IPS-15b (cell line): ENCODE data around the gene RNF224.

ENCODE experiments used
- H3K27me3 ChIP-seq: one replicate; pipeline ENCODE4 v1.6.1; 2013; ENCODE audit warnings: low read length; ENCODE audit not compliant: control insufficient read depth, insufficient read depth
- H3K36me3 ChIP-seq: one replicate; pipeline ENCODE4 v1.6.1; 2013; ENCODE audit warnings: low read length; ENCODE audit not compliant: control insufficient read depth, insufficient read depth
- H3K4me1 ChIP-seq: one replicate; pipeline ENCODE4 v1.6.1; 2013; ENCODE audit warnings: mild to moderate bottlenecking, low read length; ENCODE audit not compliant: control insufficient read depth, insufficient read depth
- H3K4me3 ChIP-seq: one replicate; pipeline ENCODE4 v1.5.1; 2013; ENCODE audit warnings: low read depth, low read length
- H3K9ac ChIP-seq: one replicate; pipeline ENCODE4 v1.6.1; 2013; ENCODE audit warnings: low read depth, mild to moderate bottlenecking, low read length
- H3K9me3 ChIP-seq: one replicate; pipeline ENCODE4 v1.6.1; 2013; ENCODE audit warnings: mild to moderate bottlenecking, low read length; ENCODE audit not compliant: control insufficient read depth, insufficient read depth

RNF224 gene

GRCh38 chr9:137264067-137264466 lies 36.8 kb downstream of the RNF224 start:
- H3K4me3 ChIP-seq: no peak overlapping the region
- H3K27me3 ChIP-seq: no peaks in the 10 kb centered on the region
- no peaks in the 10 kb centered on the region for H3K4me1 ChIP-seq
- H3K36me3 ChIP-seq: peaks cover 50% of the 10 kb centered on the region
- H3K9ac ChIP-seq: no peak overlapping the region
- H3K9me3 ChIP-seq: no peaks in the 10 kb centered on the region

- Histone ChIP-seq H3K9me3 (no peaks in the 10 kb centered on the region), H3K4me1 (no peaks in the 10 kb centered on the region), H3K9ac (no peak overlapping the region), H3K36me3 (peaks cover 50% of the 10 kb centered on the region), H3K4me3 (no peak overlapping the region), H3K27me3 (no peaks in the 10 kb centered on the region)
Observed at GRCh38 chr9:137265496-137266161, 38.3 kb downstream of the RNF224 start.

- Histone ChIP-seq H3K9ac (no peak overlapping the region), H3K36me3 (peaks cover 52% of the 10 kb centered on the region), H3K9me3 (no peaks in the 10 kb centered on the region), H3K4me3 (no peak overlapping the region), H3K27me3 (no peaks in the 10 kb centered on the region), H3K4me1 (no peaks in the 10 kb centered on the region)
Observed at GRCh38 chr9:137266162-137266527, 38.8 kb downstream of the RNF224 start.

GRCh38 chr9:137266585-137267453 lies 39.5 kb downstream of the RNF224 start:
- Histone ChIP-seq H3K9me3 (no peaks in the 10 kb centered on the region), H3K36me3 (peaks cover 52% of the 10 kb centered on the region), H3K9ac (no peak overlapping the region), H3K27me3 (no peaks in the 10 kb centered on the region), H3K4me1 (no peaks in the 10 kb centered on the region), H3K4me3 (no peak overlapping the region)

GRCh38 chr9:137267933-137268355 lies 40.6 kb downstream of the RNF224 start:
- Histone ChIP-seq H3K9ac (no peak overlapping the region), H3K9me3 (no peaks in the 10 kb centered on the region), H3K4me1 (no peaks in the 10 kb centered on the region), H3K4me3 (no peak overlapping the region), H3K36me3 (peaks cover 54% of the 10 kb centered on the region), H3K27me3 (no peaks in the 10 kb centered on the region)

GRCh38 chr9:137268538-137269201 lies 41.4 kb downstream of the RNF224 start:
- H3K36me3 ChIP-seq: peaks cover 52% of the 10 kb centered on the region

GRCh38 chr9:137269231-137269772 lies 42.0 kb downstream of the RNF224 start:
- H3K9ac ChIP-seq: no peak overlapping the region
- H3K4me1 ChIP-seq: no peaks in the 10 kb centered on the region
- no peaks in the 10 kb centered on the region for H3K9me3 ChIP-seq
- H3K36me3 ChIP-seq: peaks cover 47% of the 10 kb centered on the region
- H3K4me3 ChIP-seq: no peak overlapping the region
- H3K27me3 ChIP-seq: no peaks in the 10 kb centered on the region

More at GRCh38 chr9:137268538-137269201, 41.4 kb downstream of the RNF224 start:
- Histone ChIP-seq H3K9ac (no peak overlapping the region), H3K27me3 (no peaks in the 10 kb centered on the region), H3K9me3 (no peaks in the 10 kb centered on the region), H3K4me1 (no peaks in the 10 kb centered on the region), H3K4me3 (no peak overlapping the region)

GRCh38 chr9:137270929-137271695 lies 43.8 kb downstream of the RNF224 start:
- H3K27me3 ChIP-seq: no peaks in the 10 kb centered on the region
- no peak overlapping the region for H3K4me3 ChIP-seq
- H3K4me1 ChIP-seq: peaks cover 1% of the 10 kb centered on the region
- no peak overlapping the region for H3K9ac ChIP-seq
- no peaks in the 10 kb centered on the region for H3K9me3 ChIP-seq
- peaks cover 32% of the 10 kb centered on the region for H3K36me3 ChIP-seq

GRCh38 chr9:137271696-137272076 lies 44.4 kb downstream of the RNF224 start:
- no peak overlapping the region for H3K4me3 ChIP-seq
- peaks cover 27% of the 10 kb centered on the region for H3K36me3 ChIP-seq
- peaks cover 3% of the 10 kb centered on the region for H3K4me1 ChIP-seq
- H3K9ac ChIP-seq: no peak overlapping the region
- no peaks in the 10 kb centered on the region for H3K9me3 ChIP-seq
- H3K27me3 ChIP-seq: no peaks in the 10 kb centered on the region

GRCh38 chr9:137272241-137273094 lies 45.2 kb downstream of the RNF224 start:
- H3K4me3 ChIP-seq: no peak overlapping the region

More at GRCh38 chr9:137272241-137273094, 45.2 kb downstream of the RNF224 start:
- peaks cover 21% of the 10 kb centered on the region for H3K36me3 ChIP-seq
- H3K9ac ChIP-seq: peak overlapping the region; percentile 24
- peaks cover 3% of the 10 kb centered on the region for H3K4me1 ChIP-seq
- no peaks in the 10 kb centered on the region for H3K27me3 ChIP-seq
- H3K9me3 ChIP-seq: no peaks in the 10 kb centered on the region
